Fibroblast of villous mesenchyme (primary cell): ENCODE data around the gene NAPB. TPM values are rescaled to one million over a fixed set of nuclear protein-coding genes. Genes with fewer than 3 reads are reported as not detected.

ENCODE experiments used
- DNase-seq: peaks from one replicate; pipeline ENCODE4 v3.0.0-alpha.2; 2010; ENCODE audit warnings: low read depth
- H3K4me3 ChIP-seq: 2 replicates; pipeline ENCODE4 v1.5.1; 2011; ENCODE audit warnings: low read depth, mild to moderate bottlenecking, low read length
- CTCF ChIP-seq: IDR thresholded peaks from 2 replicates; pipeline ENCODE4 v1.5.1; 2012; ENCODE audit warnings: low read depth, mild to moderate bottlenecking, low read length; ENCODE audit not compliant: insufficient read depth
- total RNA-seq: library from RNA; depleted of rRNA; stranded (reverse); fragments of >200 nt; gene quantifications from 2 replicates; pipeline ENCODE4 v1.2.3, GENCODE V29; 2012

Gene NAPB
- total RNA-seq, 1 donor: 9.5 TPM

DNA sequence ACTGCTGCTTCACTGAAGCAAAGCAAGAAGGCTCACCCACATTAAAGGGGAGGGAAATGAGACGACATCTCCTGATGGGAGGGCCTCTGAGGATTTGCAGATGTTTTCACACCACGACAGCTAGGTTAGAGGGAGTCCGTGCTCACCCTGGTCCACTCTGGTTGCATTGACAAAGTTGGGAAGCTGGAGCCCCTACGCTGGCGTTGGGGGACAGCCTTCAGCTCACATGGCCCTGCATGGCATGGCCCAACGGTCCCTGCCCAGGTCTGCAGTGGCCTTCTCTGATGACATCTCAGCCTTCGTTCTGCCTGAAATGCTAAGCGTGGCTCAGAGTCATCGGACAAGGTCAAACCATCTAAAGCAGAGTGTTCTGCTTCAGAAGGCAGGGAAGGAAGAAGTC lies 3.8 kb upstream of the NAPB start:
- DNase-seq: no peak
- TF ChIP-seq CTCF: no peak
- H3K4me3 ChIP-seq: no peak overlapping the region

DNA sequence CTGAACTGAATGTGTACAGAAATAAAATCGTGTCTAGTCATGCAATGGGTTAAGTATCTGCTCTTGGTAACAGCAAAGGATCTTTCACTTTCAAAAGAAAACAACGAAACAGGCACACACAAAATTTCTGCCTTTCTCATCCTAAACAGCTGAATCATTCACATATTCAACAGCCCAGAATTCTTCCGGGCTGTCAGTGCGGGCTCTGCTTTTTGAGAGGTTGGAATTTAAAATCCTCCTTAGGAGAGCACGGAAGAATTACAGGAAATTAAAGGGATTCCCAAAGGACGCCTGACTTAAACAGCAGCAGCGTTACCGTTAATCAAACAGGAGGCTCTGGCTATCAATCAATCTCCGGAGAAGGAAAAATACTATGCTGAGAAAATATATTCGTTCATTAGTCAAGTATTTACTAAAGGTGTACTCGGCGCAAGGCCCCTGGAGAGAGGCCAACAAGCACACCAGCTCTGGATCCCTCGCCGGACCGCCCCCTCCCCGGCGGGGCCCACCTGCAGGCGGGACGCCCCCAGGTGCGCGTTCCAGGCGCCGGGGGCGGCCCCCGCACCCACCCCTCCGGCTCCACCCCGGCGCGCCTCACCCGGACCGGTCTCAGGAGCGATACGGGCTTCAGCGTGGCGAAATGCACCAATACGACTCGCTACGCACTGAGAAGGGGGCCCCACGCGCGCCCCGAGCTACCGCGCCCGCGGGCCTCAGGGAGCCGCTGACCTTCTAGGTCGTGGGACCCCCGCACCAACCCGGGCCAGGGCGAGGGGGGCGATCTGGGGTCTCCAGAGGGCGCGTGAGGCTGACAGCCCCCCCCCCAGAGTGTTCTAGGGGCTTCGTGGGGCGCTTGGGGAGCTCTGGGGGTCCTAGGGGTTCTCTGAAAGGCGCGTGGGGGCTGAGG lies 1.0 kb downstream of the NAPB start:
- peak; percentile 80 for DNase-seq
- H3K4me3 ChIP-seq: peak overlapping the region; percentile 86
- no peak for TF ChIP-seq CTCF

- peak overlapping the region; percentile 86 for H3K4me3 ChIP-seq
- no peak for TF ChIP-seq CTCF
- no peak for DNase-seq
Measured at GRCh38 chr20:23419657-23419994, 1.7 kb downstream of the NAPB start.

DNA sequence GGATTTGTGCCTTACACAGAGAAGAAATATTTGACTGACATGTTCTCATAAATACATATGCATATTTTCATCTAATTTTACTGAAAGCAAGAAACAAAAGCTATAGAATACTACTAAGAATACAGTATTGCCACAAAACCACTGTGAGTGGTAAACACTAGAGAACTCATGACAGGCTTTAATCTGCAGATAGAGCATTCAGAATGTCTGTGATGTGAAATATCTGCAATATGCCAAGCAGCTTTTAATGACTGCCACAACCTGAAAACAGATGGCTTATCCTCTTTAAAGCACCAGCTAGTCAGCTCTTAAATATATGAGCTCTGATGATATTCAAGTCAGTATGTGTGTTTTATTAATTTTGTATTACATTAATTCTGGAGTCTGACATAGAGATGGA lies 3.4 kb downstream of the NAPB start:
- no peak for DNase-seq
- no peak for TF ChIP-seq CTCF

GRCh38 chr20:23415959-23416583 lies 5.2 kb downstream of the NAPB start:
- no peak for TF ChIP-seq CTCF
- DNase-seq: no peak
- no peak overlapping the region for H3K4me3 ChIP-seq

More for the DNA sequence above, 3.4 kb downstream of the NAPB start:
- H3K4me3 ChIP-seq: no peak overlapping the region

GRCh38 chr20:23415555-23415954 lies 5.7 kb downstream of the NAPB start:
- H3K4me3 ChIP-seq: no peak overlapping the region
- DNase-seq: no peak
- no peak for TF ChIP-seq CTCF
